Fibroblast of lung (primary cell): Measurements from ENCODE around the gene TBC1D30.
"Not testable (repeated sequence)": the region's sequence is repeated elsewhere in the genome, so short reads cannot be mapped to it uniquely, and the experiment has no call there.

Experiments used
- CTCF ChIP-seq, 2 donors: IDR thresholded peaks in 1 of 2; conservative IDR thresholded peaks in 1 of 2; 1 replicate in 1 of 2; 2 replicates in 1 of 2; pipeline ENCODE4 v1.5.1; 2011 to 2012; ENCODE audit warnings: low read length in 2 of 2, control low read depth in 1 of 2, inconsistent platforms in 1 of 2, low read depth in 1 of 2, mild to moderate bottlenecking in 1 of 2
- EZH2 ChIP-seq: IDR thresholded peaks from 2 replicates; pipeline ENCODE4 v1.5.1; 2012; ENCODE audit warnings: low read length, control low read depth, mild to moderate bottlenecking; ENCODE audit errors: missing control alignments

GRCh38 chr12:64802180-64802775, 22.2 kb upstream of the TBC1D30 start:
- TF ChIP-seq CTCF (conservative IDR thresholded peaks at IDR 0.05 in 1 of 2, IDR thresholded peaks at IDR 0.05 in 1 of 2; ENCODE audit: low read depth in 1 of 2, low read length in 2 of 2) = peak; percentile 80 to 94
- TF ChIP-seq EZH2 = not testable (repeated sequence)
